GM15510 (cell line): ENCODE results near the gene ADGRV1.

Experiments used
- POLR2A ChIP-seq: IDR thresholded peaks from 3 replicates; pipeline ENCODE4 v1.6.1; 2011; ENCODE audit warnings: borderline replicate concordance; ENCODE audit not compliant: insufficient read length; ENCODE audit errors: extremely low read depth

The ADGRV1 gene

DNA sequence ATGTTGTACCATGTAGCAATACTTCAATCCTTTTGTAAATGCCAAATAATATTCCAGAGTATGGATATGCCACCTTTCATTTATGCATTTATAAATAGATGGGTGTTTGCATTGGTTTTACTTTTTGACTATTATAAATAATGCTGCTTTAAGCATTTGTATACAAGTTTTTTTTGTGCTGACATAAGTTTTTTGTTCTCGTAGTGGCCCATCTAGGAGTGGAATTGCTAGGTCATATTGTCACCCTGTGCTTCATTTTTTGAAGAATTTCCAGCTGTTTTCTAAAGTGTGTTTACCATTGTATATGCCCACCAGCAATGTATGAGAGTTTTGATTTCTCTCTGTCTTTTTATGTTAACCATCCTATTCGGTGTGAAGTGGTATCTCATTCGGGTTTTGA lies 6.9 kb downstream of the ADGRV1 start:
- no peak for TF ChIP-seq POLR2A

DNA sequence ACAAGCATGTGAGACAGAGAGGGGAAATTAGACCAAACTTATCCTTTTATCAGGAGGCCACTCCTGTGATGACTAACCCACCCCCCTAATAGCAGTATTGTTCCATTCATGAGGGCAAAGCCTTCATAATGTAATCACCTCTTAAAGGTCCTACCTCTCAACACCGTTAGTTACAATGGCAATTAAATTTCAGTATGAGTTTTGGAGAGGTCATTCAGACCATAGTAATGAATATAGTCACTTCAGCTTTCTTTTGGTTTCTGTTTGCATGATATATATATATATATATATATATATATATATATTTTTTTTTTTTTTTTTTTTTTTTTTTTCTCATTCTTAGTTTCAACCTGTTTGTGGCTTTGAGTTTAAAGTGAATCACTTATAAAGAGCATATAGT lies 10.5 kb downstream of the ADGRV1 start:
- TF ChIP-seq POLR2A = no peak

DNA sequence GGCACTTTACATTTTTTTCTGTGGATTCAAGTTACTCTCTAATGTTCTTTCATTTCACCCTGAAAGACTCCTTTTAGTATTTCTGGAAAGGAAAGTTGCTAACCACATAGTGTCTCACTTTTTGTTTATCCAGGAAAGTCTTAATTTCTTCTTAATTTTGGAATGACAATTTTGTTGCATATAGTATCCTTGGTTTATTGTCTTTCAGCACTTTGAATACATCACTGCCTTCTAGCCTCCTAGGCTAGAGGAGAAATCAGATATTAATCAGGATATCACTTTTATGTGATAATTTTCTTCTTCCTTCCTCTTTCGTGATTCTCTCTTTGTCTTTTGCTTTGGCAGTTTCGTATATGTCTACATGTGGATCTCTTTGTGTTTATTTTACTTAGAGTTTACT lies 11.4 kb downstream of the ADGRV1 start:
- TF ChIP-seq POLR2A = no peak

DNA sequence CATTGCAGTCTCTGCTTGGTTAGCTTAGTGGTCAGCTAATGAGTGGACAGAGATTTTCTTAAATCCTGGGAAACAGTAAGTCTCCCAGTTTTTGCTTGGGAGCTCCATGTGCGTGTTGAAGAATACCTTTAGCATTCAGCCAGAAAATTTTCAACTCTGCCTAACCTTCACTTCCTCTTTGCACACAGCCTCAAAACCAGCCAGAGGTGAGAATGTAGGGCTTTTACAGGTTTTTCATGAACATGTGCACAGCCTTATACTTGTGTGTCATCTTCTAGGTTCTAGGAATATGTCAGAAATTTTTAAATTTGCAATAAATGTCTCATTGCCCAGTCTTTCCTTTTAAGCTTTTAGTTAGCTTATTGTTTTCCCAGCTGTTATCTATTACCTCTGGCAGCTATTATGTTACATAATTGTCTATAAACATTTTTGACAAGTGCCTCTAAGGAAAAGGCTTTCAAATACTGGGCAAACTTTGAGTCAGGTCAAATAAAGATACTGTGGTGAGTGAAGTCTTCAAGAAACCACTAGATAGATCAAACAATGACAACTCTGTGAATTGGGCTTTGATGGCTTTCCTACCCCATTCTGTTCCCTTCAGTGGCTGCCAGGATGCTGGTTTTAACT lies 12.7 kb downstream of the ADGRV1 start:
- no peak for TF ChIP-seq POLR2A

DNA sequence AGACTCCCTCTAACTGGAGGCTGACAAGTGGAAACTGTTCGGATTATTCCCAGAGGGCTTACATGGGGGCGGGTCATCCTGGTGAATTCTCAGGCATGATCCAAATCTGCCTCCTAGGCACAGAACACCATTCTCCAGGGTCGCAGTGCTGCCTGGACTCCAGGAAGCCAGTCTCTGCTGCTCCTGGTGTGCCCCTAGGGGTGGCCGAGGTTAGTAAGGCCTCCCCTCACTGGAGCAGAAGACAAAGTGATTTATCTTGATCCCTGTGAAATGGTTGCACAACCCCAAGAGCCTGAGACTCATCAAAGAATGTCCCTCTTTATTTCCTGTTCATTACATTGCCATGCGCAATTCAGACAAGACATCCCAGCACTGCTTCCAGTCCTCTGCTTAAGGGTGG lies 17.1 kb downstream of the ADGRV1 start:
- no peak for TF ChIP-seq POLR2A

DNA sequence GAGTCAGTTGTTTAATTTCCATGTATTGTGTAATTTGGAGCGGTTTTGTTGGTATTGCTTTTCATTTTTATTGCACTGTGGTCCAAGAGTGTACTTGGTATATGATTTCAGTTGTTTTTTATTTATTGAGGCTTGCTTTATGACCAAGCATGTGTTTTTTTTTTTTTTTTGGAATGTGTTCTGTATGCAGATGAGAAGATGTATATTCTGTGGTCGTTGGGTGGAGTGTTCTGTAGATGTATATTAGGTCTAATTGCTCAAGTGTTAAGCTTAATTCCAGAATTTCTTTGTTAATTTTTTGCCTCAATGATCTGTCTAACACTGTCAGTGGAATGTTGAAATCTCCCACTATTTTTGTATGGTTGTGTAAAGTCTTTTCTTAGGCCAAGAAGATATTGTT lies 23.4 kb downstream of the ADGRV1 start:
- TF ChIP-seq POLR2A = no peak

DNA sequence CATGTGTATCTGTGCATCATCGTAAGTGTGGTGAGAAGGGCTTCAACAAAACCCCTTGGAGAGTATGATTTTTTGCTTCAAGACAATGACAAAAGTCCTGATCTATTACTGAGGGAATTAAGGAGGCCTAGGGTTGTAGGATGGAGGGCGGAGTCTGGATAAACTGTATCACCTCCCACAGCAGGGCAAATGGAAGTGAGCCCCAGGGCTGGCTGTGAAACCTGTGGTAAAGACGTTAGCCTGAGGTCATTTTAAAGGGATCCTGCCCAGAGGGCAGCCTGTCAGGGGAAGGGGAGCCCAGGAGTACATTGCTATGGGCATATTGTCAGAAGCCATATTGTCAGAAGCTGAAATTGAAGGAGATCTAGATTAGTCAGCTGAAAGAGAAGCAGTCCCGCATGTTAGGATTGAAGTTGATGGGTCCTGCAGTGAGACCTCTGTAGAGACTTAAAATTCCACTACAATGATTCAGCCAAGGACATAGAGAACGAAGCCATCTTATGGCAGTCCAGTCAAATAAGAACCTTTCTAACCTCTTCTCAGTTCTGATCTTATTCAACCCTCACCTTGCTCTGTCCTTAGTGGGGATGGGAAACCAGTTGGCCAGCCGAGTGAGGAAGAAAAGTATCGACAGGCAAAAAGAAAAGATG lies 26.9 kb downstream of the ADGRV1 start:
- no peak for TF ChIP-seq POLR2A

DNA sequence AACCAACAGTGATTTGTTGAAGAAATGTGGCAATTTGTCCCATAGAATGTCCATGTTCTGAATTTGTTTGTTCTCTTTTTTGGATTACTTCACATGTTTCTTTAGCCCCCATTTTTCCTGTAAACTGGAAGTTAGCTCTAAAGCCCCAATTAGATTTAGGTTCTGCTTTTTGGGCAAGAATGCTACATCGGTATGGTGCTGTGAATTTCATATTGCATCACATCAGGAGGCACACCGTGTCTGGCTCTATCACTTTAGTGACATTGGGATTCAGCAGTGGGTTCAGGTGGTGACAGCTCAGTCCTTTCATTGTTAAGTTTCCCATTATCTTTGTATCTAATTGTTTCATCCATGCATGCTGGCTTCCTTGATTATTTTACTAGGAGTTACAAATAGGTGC lies 27.9 kb downstream of the ADGRV1 start:
- no peak for TF ChIP-seq POLR2A

DNA sequence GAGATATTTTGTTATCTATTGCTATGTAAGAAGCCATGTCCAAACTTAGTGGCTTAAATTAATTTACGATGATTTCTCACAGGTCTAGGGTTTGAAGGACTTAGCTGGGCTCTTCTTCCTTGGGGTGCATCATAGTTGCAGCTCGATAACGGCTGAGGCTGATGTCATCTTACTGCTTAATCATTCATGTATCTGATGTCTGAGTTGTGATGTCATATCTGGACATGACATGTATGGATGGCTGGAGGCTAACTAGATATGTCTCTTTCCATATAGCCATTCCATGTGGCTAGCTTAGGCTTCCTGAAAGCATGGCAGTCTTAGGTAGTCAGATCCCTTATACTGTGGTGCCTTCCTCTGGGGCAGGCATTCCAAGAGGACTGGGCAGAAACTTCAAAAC lies 31.6 kb downstream of the ADGRV1 start:
- no peak for TF ChIP-seq POLR2A

DNA sequence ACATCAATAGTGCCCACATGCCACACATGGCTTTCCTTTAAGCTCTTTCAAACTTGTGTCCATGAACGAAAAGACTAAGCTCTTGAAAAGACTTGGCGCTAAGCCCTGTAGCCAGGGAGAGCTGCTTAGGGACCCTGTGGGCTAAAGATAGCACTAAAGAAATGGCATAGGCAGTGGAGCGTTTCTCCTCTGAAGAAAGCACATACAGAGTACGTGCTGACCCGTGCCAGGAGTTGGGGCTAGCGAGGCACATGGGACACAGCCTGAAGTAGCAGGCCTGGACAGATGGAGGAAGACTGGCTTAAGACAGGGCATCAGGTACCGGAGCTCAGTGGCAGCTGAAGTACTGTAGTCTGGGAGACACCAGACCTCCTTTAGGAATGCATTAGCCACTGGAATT lies 39.7 kb downstream of the ADGRV1 start:
- TF ChIP-seq POLR2A = no peak

DNA sequence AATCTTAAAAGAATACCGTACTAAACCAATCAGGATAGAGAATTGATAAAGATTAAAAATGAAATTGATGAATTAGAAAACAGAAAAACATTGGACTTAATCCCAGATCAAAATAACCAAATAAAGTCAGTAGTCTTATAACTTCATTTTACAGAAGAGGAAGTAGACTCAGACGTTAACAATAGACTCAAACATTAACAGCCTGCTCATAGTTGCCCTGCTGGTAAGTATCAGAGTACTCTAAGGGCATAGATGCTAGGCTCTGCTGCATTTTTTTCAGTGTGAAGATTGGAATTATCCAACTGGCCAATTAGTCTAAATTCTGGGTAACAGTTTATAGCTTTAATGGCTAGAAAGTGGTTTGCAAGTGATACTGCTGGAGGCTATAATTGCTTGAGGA lies 42.9 kb downstream of the ADGRV1 start:
- no peak for TF ChIP-seq POLR2A

DNA sequence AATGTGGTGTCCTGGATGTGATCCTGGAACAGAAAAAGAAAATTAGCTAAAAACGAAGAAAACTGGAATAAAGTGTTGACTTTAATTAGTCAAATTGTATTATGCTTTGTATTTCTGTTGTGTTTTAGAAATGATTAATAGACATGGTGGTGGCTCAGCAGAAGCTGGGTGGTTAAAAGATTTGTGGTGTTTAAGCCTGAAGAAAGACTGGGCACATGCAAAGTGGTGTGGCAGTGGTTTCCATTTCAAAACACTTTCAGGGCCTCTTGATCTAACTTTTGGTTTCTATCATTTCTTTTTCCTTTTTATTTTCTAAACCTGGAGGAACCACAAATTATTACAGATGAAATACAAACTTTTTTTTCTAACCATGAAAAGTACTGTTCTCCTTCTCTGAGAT lies 44.1 kb downstream of the ADGRV1 start:
- no peak for TF ChIP-seq POLR2A

DNA sequence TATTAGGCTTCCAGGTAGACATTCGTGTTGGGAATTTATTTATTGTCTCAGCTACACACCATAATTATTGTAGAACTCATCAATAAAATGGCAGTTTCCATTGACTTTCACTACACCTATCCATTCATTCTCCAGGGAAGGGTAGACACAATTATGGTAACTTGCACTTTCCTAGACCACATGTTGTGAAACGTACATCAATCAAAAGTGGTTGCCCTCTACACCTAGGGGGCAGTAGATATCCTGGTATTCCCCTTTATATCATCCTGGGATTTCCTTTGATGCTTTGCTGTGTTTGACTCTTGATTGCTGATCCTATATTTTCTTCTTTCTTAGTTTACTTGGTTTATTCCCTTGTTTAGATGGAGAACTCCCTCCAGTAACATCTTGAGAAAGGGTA lies 47.9 kb downstream of the ADGRV1 start:
- no peak for TF ChIP-seq POLR2A

DNA sequence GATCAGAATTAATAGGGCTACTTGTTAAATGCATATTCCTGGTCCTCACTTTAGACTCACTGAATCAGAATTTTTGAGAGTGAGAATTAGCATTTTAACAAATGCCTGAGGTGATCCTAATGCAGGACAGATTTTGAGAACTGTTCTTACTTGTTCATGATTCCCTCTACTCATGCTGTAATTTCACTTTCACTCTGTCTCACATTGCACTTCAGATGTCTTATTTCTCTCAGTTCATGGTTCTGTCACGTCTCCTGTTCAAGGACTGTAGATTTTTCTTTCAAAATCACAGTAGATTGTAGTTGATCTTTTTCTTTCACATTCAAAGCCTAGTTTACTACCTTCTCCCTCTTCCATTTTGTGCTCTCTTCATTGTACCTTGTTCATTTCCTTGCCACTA lies 54.3 kb downstream of the ADGRV1 start:
- TF ChIP-seq POLR2A = no peak

DNA sequence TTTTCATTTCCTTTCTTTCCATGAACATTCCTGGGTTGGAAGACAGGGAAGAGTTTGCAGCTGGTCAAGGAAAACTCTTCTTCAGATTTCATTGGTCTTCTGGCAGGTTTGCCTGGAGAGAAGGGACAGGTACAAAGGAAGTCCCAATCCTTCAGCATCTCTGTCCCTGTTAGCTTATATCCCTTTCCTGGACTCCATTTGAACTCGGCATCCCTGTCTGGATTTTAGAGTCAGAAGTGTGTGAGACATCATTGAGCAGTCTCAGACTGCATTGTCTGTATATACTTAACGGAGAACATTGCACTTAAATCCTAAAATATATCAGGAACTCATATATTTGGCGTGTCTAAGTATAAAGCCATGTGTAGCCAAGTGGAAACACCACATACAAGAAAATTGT lies 54.9 kb downstream of the ADGRV1 start:
- TF ChIP-seq POLR2A = no peak

DNA sequence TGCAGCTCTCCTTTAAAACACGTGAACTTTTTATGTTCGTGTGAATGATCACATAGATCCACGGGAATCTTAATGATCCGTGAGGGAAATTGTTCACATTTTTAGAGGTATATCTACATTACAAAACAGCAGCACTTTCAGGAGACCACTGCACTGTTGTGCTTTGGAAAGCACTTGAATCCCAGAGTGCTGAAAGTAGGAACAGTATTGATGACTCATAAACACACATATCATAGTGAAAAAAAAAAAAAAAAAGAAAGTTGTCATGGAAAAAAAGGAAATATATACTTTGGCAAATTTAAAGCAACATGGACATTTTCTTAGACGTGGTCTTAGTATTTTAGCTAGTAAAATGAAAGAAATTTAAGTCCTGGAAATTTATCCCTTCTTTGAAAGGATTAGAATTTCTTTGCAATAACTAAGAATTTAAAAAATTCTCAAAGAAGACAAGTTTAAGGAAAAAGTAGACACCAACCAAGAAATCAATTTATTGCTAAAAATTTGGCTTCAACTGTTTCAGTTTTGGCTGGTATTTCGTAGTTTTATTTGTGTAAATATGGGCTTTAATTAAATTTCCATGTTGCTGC lies 55.4 kb downstream of the ADGRV1 start:
- no peak for TF ChIP-seq POLR2A

DNA sequence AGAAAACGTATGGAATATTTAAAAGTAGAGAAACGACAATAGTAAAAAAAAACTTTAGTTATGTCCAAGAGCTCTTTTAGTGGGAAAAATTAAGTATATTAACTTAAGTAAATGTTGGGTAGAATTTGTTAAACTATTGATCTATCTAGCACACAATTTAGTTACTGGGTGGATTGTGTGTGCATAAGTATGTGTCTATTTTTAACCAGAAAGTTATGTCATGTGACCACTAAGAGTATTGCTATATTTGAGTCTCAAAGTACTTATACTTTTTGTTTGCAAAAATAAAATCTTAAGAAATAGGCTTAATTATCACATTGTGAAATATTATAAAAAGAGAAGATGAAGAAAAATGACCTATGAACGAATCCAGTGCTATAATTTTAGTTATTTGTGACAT lies 56.8 kb downstream of the ADGRV1 start:
- TF ChIP-seq POLR2A = no peak

DNA sequence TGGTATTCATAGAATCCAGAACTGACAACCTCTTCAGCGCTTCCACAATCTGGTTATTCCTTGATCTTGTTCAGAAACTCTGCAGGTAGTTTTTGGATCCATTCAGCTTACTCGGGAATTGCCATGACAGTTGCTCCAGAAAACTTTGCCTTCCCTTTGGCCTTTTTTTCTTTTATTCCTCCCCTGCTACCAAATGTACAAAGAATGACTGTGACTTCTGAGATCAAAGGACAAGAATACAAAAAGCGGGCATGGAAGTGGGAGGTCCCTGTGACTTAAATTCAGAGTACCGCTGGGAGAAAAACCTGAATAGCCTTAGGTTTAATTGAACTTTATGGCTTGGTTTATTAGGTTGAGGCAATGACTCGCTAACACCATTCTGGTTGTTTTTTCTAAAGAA lies 59.5 kb downstream of the ADGRV1 start:
- no peak for TF ChIP-seq POLR2A

DNA sequence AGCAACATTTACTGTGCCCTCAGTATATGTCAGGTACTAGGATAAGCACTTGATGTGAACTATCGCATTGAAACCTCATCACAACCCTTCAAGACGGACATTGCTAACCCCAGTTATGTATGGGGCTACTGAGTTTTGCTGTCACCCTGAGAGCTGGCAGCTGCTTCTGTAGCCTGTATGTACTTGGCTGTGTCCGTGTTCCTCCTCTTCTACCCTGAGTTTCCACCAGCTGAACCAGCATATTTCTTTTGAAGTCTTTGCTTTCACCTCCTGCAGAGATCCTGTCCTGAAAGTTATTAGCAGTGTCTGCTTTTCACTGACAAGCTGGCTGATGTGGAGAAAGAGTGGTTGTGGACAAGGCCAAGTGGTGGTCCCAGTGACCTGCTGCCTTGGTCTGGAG lies 63.3 kb downstream of the ADGRV1 start:
- TF ChIP-seq POLR2A = no peak
